Lower leg skin (tissue), 3 donors: ENCODE measurements around the gene RAD51B.

Experiments used
- CTCF ChIP-seq, 3 donors: fragments of 450-650 bp; IDR thresholded peaks; one replicate each; pipeline ENCODE4 v1.5.1; 2016; ENCODE audit warnings: antibody characterized with exemption in 3 of 3, mild to moderate bottlenecking in 3 of 3, moderate library complexity in 2 of 3
- POLR2A ChIP-seq, 2 donors: fragments of 450-650 bp; IDR thresholded peaks; one replicate each; pipeline ENCODE4 v1.6.1; 2016 to 2017; ENCODE audit warnings: antibody characterized with exemption in 2 of 2, mild to moderate bottlenecking in 1 of 2, moderate library complexity in 1 of 2

GRCh38 chr14:68295316-68295816 lies 475.8 kb downstream of the RAD51B start:
- TF ChIP-seq CTCF (IDR thresholded peaks at IDR 0.05) = no peak
- TF ChIP-seq POLR2A (IDR thresholded peaks at IDR 0.05) = no peak
